CD4-positive, alpha-beta T cell (primary cell): ENCODE results near the gene SPINK14. TPM values are rescaled to one million over a fixed set of nuclear protein-coding genes. Genes with fewer than 3 reads are reported as not detected.

ENCODE experiments used
- ATAC-seq: fragments of 200-7000 bp; cut with Tn5 transposase; one replicate; pipeline ENCODE4 v1.10.0; 2022; ENCODE audit warnings: mild to moderate bottlenecking; ENCODE audit not compliant: poor library complexity
- CTCF ChIA-PET: fragments of 350-600 bp; sonication (Branson Sonifier 250); formaldehyde crosslinking; loops from one replicate; lab custom pipeline; 2021; ENCODE audit warnings: antibody characterized with exemption, inconsistent platforms; lab: Charles Lee
- POLR2A ChIA-PET: fragments of 350-600 bp; sonication (Branson Sonifier 250); formaldehyde crosslinking; loops from one replicate; lab custom pipeline; 2021; ENCODE audit warnings: antibody characterized with exemption, inconsistent platforms; lab: Charles Lee
- DNase-seq, 14 experiments: peaks; one replicate each; pipeline ENCODE4 v3.0.0-alpha.2; 2013 to 2020; ENCODE audit warnings: mixed read lengths in 2 of 14
- H3K27ac ChIP-seq, 2 donors: one replicate each; pipeline versions ENCODE4 v1.5.1 to v1.7.0; 2013; ENCODE audit warnings: low read length in 2 of 2, low read depth in 1 of 2, mild to moderate bottlenecking in 1 of 2
- H3K27me3 ChIP-seq, 2 experiments: 1 replicate in 1 of 2; 2 replicates in 1 of 2; pipeline versions ENCODE4 v1.6.1 to v1.7.0; 2013; ENCODE audit warnings: low read length in 2 of 2, control low read depth in 1 of 2, mild to moderate bottlenecking in 1 of 2, moderate library complexity in 1 of 2; ENCODE audit not compliant: insufficient read depth in 2 of 2, control insufficient read depth in 1 of 2
- H3K36me3 ChIP-seq: one replicate; pipeline ENCODE4 v1.6.1; 2013; ENCODE audit warnings: low read length, control low read depth; ENCODE audit not compliant: insufficient read depth
- H3K4me1 ChIP-seq: one replicate; pipeline ENCODE4 v1.6.1; 2013; ENCODE audit warnings: low read length, control low read depth; ENCODE audit not compliant: insufficient read depth
- H3K4me3 ChIP-seq: one replicate; pipeline ENCODE4 v1.5.1; 2013; ENCODE audit warnings: mild to moderate bottlenecking, low read length, moderate library complexity
- H3K9me3 ChIP-seq, 2 experiments: 1 replicate in 1 of 2; 2 replicates in 1 of 2; pipeline versions ENCODE4 v1.6.1 to v1.7.0; 2013; ENCODE audit warnings: low read length in 2 of 2, mild to moderate bottlenecking in 2 of 2, control low read depth in 1 of 2, moderate library complexity in 1 of 2; ENCODE audit not compliant: control insufficient read depth in 1 of 2, insufficient read depth in 1 of 2
- H3K27ac Mint-ChIP-seq: one replicate; pipeline ENCODE4 v1.8.0; 2020; ENCODE audit warnings: mixed read lengths
- H3K27me3 Mint-ChIP-seq: one replicate; pipeline ENCODE4 v1.8.0; 2021; ENCODE audit warnings: mixed read lengths
- H3K36me3 Mint-ChIP-seq: one replicate; pipeline ENCODE4 v1.8.0; 2021; ENCODE audit warnings: low read depth, mixed read lengths
- H3K4me1 Mint-ChIP-seq: one replicate; pipeline ENCODE4 v1.8.0; 2021; ENCODE audit warnings: low read depth, mixed read lengths
- H3K4me3 Mint-ChIP-seq: one replicate; pipeline ENCODE4 v1.8.0; 2020; ENCODE audit warnings: mild to moderate bottlenecking, mixed read lengths
- H3K9me3 Mint-ChIP-seq: one replicate; pipeline ENCODE4 v1.8.0; 2020; ENCODE audit warnings: mixed read lengths
- intact Hi-C, 2 experiments: fragments of 100-400 bp; cut with DNase I in 1 of 2; cut with micrococcal nuclease in 1 of 2; formaldehyde crosslinking; loops; one replicate each; pipeline versions ENCODE4 v1.15.1 to v1.9.0; 2023 to 2025; cut with DNase I, micrococcal nuclease
- polyA plus RNA-seq, 2 donors: library from polyadenylated mRNA; unstranded; fragments of 120-200 nt; gene quantifications; one replicate each; pipeline ENCODE4 v1.2.1, GENCODE V29; 2013
- total RNA-seq, 174 experiments: library from RNA in 2 of 174; stranded (reverse) in 2 of 174; gene quantifications; one replicate each; pipeline ENCODE4 v1.2.3 and lab custom pipeline; 2021 to 2026
- TF ChIP-seq, protein P1 (sequence below): fragments of 200-600 bp; IDR thresholded peaks from one replicate; pipeline ENCODE4 v1.8.0; 2022; ENCODE audit warnings: antibody characterized with exemption, mild to moderate bottlenecking

SPINK14 gene, protein sequence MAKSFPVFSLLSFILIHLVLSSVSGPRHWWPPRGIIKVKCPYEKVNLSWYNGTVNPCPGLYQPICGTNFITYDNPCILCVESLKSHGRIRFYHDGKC
- total RNA-seq (not detected), total RNA-seq (lab: John Stamatoyannopoulos, UW) (0 to 0.21 (median 0) reads per million in 172 experiments)
- not detected for polyA plus RNA-seq (2013, experiment 1 of 2)
- polyA plus RNA-seq (2013, experiment 2 of 2), result not detected

- Mint-ChIP-seq H3K4me3 (no peak within 1 kb of the TSS), H3K4me1 (no peaks in the 10 kb centered on the region), H3K9me3 (no peaks in the 10 kb centered on the region), H3K27ac (no peak within 1 kb of the TSS), H3K27me3 (no peaks in the 10 kb centered on the region), H3K36me3 (no peaks in the 10 kb centered on the region)
- no peaks in the 10 kb centered on the region for H3K4me1 ChIP-seq
- DNase-seq (no peak), ATAC-seq (no peak)
- no peak within 1 kb of the TSS for H3K27ac ChIP-seq
- ChIA-PET CTCF (no interaction called here), POLR2A (no interaction called here)
- no peak within 1 kb of the TSS for H3K4me3 ChIP-seq
- TF ChIP-seq, protein P1, sequence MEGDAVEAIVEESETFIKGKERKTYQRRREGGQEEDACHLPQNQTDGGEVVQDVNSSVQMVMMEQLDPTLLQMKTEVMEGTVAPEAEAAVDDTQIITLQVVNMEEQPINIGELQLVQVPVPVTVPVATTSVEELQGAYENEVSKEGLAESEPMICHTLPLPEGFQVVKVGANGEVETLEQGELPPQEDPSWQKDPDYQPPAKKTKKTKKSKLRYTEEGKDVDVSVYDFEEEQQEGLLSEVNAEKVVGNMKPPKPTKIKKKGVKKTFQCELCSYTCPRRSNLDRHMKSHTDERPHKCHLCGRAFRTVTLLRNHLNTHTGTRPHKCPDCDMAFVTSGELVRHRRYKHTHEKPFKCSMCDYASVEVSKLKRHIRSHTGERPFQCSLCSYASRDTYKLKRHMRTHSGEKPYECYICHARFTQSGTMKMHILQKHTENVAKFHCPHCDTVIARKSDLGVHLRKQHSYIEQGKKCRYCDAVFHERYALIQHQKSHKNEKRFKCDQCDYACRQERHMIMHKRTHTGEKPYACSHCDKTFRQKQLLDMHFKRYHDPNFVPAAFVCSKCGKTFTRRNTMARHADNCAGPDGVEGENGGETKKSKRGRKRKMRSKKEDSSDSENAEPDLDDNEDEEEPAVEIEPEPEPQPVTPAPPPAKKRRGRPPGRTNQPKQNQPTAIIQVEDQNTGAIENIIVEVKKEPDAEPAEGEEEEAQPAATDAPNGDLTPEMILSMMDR, result no peak
- H3K36me3 ChIP-seq, result no peaks in the 10 kb centered on the region
- intact Hi-C loops, result no loop called here
- H3K27me3 ChIP-seq, result peaks cover 0 to 6% of the 10 kb centered on the region in 2 experiments
- H3K9me3 ChIP-seq, result no peaks in the 10 kb centered on the region
Measured at GRCh38 chr5:148168246-148168645, at the start of gene SPINK14. Gene SPINK14 (plus strand): TSS chr5:148168546. CDS start chr5:148169733, 1,187 bp downstream.

DNA sequence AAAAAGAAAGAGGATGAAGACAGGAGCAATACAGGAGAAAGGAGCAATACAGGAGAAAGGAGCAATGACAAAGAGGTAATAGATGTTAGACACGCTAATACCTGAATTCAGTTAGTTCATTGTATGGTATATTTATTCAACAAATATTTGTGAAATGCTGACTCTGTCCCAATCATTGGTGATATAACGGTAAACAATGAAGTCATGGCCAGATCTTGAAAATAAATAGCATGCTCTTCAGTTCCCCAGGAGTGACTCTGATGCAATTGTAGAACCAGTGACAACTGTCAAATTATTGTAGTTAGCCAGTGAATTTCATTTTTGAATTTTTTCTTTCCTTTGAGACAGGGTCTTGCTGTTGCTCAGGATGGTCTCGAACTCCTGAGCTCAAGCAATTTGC is 48.0 kb upstream of the SPINK14 start:
- CTCF ChIA-PET, result no interaction called here
- no peaks in the 10 kb centered on the region for H3K27me3 ChIP-seq
- H3K4me1 ChIP-seq, result no peaks in the 10 kb centered on the region
- Mint-ChIP-seq H3K4me3 (no peak overlapping the region), H3K27ac (no peak overlapping the region), H3K9me3 (no peaks in the 10 kb centered on the region), H3K27me3 (peaks cover 17% of the 10 kb centered on the region), H3K36me3 (no peaks in the 10 kb centered on the region), H3K4me1 (no peaks in the 10 kb centered on the region)
- intact Hi-C loops, result no loop called here
- POLR2A ChIA-PET, result no interaction called here
- DNase-seq (no peak), ATAC-seq (no peak)
- no peak overlapping the region for H3K27ac ChIP-seq
- H3K36me3 ChIP-seq, result no peaks in the 10 kb centered on the region
- TF ChIP-seq, protein P1, result no peak
- H3K9me3 ChIP-seq, result no peaks in the 10 kb centered on the region
- H3K4me3 ChIP-seq, result no peak overlapping the region

DNA sequence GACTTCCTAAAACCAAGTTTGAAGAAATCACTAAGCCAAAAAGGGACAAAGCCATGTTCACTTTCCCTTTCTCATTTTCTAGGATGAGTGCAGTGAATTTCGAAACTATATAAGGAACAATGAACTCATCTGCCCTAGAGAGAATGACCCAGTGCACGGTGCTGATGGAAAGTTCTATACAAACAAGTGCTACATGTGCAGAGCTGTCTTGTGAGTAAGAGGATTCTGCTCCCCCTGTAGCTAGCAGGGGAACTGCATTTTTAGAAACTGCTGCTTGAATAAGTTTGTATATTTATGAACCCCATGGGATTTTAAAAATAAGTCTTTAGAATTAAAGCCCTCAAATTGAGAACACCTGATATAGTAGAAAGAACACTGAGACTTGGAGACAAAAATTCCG is 42.7 kb upstream of the SPINK14 start:
- H3K4me1 ChIP-seq, result no peaks in the 10 kb centered on the region
- H3K36me3 ChIP-seq, result no peaks in the 10 kb centered on the region
- H3K27me3 ChIP-seq, result no peaks in the 10 kb centered on the region
- ATAC-seq (no peak), DNase-seq (no peak)
- H3K27ac Mint-ChIP-seq, result no peak overlapping the region
- H3K4me3 Mint-ChIP-seq, result no peak overlapping the region
- no peak overlapping the region for H3K4me3 ChIP-seq
- H3K9me3 Mint-ChIP-seq, result no peaks in the 10 kb centered on the region
- TF ChIP-seq, protein P1, result no peak
- ChIA-PET POLR2A (no interaction called here), CTCF (no interaction called here)
- no peaks in the 10 kb centered on the region for H3K27me3 Mint-ChIP-seq
- no peaks in the 10 kb centered on the region for H3K4me1 Mint-ChIP-seq
- peaks cover 0 to 8% of the 10 kb centered on the region in 2 experiments for H3K9me3 ChIP-seq
- no peaks in the 10 kb centered on the region for H3K36me3 Mint-ChIP-seq
- H3K27ac ChIP-seq, result no peak overlapping the region
- intact Hi-C loops, result no loop called here
